ENCODE measurements around the gene DNAL1.
"Not testable (repeated sequence)": the region's sequence is repeated elsewhere in the genome, so short reads cannot be mapped to it uniquely, and the experiment has no call there.

The DNAL1 gene, protein sequence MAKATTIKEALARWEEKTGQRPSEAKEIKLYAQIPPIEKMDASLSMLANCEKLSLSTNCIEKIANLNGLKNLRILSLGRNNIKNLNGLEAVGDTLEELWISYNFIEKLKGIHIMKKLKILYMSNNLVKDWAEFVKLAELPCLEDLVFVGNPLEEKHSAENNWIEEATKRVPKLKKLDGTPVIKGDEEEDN

DNA sequence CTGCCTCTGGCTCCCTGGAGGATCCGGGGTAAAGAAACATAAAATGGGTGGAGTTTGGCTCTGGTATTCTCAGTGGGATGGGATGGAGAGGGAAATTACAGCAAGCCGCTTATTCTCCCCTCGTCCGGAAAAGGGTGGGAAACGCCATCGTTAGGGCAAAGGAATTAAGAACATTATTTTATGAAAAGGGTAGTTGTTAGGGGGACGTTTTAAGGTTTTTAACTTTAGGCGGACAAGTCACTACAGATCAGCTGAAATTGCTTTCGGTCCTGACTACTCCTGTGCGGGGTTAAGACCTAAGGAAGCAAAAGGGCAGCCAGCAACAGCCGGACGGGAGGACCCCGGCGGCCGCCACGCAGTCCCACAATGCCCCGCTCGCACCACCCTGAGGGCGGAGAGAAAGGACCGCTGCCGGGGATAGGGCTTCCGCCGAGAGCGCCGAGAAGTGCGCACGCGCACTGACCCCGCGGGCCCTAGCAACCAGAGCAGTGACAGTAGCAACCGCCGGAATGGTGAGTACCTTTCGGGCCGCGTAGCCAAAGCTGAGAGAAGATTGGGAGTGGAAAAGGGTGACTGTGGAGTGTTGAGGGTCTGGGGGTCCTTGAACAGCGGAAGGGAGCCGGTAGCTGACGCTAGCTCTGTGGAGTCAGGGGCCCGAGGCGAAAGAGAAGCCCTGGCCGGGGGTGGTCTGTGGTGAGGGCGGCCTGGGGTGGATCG, at the start of gene DNAL1:
DNAL1 (plus strand) TSS at position 456 of the 717 bp plus-strand sequence; CDS start at position 510, 54 bp downstream.
- DNase-seq, result peak; percentile 87

DNA sequence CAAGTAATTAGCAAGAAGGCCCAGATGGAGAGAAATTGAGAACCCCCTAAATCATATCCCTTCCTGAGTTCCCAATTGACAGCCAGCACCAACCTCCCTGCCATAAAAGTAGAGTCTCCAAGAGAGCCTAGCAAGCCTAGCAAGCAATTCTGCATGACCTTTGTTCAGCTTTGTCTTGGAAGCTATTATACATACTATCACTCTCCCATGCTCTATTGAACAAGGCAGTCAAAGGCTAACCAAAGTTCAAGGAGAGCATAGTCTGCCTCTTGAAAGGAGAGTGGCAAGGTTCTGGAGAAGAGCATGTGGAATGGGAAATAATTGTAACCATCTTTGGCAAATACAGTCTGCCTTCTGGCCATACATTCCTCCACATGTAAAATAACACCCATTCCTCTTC, 45.3 kb upstream of the DNAL1 start:
- no peak for DNase-seq

DNA sequence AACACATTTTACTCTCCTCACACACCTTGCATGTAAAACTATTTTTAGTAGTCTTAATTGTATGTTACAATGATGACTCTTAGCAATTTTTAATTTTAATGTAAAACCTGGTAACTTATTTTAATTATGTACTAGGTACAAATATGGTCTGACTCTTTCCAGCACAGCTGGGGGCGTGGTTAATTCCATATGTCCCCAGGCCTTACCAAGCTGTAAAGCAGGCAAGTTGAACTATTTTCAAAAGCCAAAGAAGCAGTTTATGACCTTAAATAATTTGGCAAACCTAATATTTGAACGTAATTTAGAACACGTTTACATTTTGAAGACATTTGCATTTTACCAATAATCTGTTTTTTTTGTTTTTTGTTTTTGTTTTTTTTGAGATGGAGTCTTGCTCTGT, 41.8 kb upstream of the DNAL1 start:
- DNase-seq, result no peak

DNA sequence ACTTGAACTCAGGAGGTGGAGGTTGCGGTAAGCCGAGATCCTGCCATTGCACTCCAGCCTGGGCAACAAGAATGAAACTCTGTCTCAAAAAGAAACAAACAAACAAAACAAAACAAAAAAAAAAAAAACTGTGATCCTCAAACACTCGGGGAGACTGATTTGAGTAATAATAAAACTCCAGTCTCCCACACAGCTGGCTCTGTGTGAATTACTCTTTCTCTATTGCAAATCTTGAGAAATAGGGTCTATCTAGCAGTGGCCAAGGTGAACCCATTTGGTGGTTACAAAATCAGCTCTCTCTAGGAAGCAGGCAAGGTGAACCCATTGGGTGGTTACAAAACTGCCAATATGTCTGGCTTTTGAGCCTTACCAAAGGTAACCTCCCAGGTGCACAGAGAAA, 38.5 kb upstream of the DNAL1 start:
- no peak for DNase-seq

DNA sequence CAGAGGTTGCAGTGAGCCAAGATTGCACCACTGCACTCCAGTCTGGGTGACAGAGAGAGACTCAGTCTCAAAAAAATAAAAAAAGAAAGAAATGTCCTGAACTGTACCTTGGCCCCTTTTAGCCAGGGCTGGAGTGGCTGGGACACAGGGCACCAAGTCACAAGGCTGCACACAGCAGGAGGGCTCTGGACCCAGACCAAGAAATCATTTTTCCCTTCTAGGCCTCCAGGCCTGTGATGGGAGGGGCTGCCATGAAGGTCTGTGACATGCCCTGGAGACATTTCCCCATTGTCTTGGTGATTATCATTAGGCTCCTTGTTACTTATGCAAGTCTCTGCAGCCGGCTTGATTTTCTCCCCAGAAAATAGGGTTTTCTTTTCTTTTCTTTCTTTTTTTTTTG, 37.5 kb upstream of the DNAL1 start:
- DNase-seq, result no peak

DNA sequence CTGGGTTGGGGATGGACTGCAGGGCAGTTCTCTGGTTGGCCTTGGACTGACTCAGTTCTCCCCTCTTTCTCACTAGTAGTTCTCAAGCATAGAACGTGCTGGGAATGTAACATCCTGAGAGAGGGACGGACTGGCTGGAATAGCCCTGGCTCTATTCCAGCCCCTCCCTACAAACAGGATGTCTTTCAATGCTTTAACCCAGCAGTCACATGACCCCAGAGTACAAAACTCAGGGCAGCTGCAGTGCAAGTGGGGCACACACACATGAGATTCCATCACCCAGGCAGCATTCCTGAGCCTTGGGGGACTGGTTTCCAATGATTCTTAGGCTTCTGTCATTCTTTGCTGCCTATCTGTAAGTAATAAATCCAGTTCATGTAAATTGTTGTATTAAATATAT, 34.1 kb upstream of the DNAL1 start:
- no peak for DNase-seq

DNA sequence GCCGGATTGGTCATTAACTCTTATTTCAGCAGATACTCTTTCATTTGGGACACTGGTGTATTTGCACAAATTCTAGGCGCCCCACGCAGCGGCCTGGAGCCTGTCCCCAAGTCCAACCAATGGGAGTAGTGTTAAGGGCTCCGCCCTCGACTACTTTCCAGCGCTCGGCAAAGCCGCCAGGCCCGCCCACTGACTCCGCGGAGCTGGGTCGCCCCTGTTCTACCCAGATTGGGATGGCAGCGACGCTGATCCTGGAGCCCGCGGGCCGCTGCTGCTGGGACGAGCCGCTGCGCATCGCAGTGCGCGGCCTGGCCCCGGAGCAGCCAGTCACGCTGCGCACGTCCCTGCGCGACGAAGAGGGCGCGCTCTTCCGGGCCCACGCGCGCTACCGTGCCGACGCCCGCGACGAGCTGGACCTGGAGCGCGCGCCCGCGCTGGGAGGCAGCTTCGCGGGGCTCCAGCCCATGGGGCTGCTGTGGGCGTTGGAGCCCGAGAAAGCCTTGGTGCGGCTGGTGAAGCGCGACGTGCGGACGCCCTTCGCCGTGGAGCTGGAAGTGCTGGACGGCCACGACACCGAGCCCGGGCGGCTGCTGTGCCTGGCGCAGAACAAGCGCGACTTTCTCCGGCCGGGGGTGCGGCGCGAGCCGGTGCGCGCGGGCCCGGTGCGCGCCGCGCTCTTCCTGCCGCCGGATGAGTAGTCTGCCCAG, 32.3 kb upstream of the DNAL1 start, which contains the start of gene ACOT6:
ACOT6 (plus strand) TSS at position 179 of the 707 bp plus-strand sequence; CDS start at position 234, 55 bp downstream.
- DNase-seq, result peak; percentile 66

DNA sequence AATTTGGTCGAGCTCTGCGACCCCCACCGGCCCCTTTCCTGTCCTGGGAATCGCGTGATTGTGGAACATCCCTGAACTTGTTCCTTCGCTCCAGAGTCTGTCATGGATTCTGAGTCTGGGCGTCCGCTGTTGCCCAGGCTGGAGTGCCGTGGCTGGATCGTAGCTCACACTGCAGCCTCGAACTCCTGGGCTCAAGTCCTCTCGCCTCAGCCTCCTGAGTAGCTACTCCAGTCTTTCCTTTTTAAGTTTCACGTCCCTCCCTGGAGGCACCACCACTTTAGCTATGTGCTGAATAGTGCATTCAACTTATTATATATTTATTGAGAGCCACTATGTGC, 31.8 kb upstream of the DNAL1 start:
- no peak for DNase-seq

DNA sequence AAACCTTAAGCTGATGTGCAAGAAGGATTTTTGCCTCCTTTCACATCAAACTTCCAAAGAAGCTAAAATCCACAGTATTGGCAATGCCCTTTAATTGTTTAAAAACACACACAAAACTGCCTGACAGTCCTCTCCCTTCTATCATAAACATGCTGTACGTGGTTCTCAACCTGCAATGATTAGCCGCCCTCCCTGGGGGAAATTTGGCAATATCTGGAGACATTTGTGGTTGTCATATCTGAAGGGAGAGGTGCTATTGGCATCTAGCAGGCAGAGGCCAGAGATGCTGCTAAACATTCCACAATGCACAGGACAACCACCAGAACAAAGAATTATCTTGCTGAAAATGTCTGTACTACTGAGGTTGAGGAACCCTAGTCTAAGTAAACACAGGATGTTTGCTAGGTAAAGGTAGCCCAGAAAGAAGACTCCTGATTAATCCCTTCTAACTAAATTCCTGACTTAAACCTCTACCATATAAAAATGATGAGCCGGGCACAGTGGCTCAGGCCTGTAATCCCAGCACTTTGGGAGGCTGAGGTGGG, 31.3 kb upstream of the DNAL1 start:
- no peak for DNase-seq

DNA sequence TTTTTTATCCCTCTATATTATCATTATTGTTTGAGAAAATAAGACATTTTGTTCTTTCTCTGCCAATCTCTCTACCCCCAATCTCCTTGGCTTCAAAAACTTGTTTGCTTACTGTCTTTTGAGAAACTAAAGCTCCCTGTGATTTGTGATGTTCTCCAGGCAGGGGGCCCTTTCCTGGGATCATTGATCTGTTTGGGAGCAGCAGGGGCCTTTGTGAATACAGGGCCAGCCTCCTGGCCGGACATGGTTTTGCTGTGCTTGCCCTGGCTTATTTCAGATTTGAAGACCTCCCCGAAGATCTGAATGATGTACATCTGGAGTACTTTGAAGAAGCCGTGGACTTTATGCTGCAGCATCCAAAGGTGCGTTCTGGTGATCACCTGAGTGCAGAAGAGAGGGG, 28.0 kb upstream of the DNAL1 start:
- no peak for DNase-seq

DNA sequence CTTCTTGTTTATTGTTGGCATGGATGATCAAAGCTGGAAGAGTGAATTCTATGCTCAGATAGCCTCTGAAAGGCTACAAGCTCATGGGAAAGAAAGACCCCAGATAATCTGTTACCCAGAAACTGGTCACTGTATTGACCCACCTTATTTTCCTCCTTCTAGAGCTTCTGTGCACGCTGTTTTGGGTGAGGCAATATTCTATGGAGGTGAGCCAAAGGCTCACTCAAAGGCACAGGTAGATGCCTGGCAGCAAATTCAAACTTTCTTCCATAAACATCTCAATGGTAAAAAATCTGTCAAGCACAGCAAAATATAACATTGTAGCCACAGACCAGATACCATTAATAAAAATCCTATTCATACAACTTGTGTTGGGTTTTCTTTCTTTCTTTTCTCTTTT, 25.3 kb upstream of the DNAL1 start:
- no peak for DNase-seq

DNA sequence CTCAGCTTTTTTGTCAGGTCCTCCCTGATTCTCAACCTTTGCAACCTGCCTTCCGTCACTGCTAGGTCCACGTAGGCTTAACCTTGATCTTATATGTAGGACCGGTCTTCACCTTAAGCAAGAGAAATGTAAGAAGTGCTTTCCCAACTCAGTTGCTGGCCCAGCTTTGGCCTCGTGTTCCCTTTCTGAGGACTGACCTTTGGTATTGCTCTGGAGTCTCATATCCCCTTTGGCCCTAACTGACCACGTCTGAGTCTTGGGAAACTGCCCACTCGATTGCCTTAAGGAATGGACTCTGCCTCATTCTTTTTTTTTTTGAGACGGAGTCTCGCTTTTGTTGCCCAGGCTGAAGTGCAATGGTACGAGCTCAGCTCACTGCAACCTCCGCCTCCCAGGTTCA, 24.5 kb upstream of the DNAL1 start:
- no peak for DNase-seq

DNA sequence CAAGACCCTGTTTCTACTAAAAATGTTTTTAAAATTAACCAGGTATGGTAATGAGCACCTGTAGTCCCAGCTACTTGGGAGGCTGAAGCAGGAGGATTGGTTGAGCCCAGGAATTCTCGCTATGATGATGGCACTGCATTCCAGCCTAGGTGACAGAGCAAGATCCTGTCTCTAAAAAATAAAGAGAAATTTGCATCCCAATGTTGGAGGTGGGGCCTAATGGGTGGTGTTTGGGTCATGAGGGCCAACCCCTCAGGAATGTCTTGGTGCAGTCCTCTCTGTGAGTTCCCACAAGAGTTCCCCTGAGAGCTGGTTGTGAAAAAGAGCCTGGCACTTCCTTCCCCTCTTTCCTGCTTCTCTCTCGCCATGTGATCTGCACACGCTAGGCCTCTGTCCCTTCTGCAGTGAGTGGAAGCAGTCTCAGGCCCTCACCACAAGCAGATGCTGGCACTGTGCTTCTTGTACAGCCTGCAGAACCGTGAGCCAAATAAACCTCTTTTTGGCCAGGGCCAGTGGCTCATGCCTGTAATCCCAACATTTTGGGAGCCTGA, 21.2 kb upstream of the DNAL1 start:
- DNase-seq, result no peak

DNA sequence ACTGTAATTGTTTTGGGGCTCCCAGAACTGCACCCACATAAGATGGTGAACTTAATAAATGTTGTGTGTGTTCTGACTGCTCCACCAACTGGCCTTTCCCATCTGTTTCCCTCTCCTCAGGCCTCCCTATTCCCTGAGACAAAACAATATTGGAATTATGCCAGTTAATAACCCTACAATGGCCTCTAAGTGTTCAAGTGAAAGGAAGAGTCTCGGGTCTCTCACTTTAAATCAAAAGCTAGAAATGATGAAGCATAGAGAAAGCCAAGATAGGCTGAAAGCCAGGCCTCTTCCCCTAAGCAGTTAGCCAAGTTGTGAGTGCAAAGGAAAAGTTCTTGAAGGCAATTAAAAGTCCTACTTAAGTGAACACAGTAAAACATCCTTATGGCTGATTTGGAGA, 19.1 kb upstream of the DNAL1 start:
- no peak for DNase-seq

DNA sequence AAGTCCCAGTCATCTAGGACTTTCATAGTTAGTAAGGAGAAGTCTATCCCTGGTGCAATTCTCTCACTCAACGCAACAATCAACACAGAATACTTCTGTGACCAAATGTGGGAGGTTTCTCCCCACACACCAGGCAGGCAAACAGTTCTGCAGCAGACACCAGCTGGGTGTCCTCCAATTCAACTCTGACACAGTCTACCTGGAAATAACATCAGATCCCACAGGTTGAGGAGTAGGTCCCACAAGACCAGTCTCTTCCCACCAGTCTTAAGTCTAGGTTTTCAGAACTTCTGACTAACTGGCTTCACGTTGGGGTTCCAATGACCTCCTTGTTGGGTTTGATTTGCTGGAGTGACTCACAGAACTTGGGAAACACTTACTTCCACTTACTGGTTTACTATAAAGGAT, 17.6 kb upstream of the DNAL1 start:
- DNase-seq, result peak; percentile 52

DNA sequence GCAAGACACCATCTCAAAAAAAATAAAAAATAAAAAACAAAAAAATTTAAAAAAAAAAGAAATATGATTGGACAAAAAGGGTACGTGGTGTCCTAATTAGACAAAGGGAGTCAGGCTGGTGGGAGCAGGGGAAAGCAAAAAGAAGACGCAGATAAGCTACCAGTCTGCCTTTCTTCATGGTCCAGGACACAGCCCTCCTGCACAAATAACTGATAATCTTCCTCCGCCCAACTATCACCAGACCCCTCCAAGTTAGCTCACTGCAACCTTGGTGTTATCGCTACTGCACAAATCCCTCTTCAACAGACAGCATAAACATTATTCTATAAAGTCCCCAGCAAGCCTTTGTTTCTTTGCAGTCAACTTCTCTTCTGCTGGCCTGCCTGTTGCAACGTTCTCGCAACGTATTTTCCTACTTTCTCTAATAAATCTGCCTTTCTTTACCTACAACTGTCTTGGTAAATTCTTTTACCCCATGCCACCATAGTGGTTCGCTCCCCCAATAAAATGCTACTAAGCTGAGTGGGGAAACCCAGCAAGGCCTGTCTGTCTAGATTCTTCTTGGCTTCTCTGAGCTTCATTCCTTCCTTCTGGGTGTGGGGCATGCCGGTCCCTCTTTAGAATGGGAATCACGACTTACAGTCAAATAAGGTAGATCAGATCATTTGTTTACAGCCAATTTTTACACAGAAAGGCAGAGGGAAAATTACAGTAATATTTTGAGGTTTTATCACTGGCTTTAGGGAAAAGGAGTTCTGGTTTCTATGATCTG, 14.6 kb upstream of the DNAL1 start:
- no peak for DNase-seq

DNA sequence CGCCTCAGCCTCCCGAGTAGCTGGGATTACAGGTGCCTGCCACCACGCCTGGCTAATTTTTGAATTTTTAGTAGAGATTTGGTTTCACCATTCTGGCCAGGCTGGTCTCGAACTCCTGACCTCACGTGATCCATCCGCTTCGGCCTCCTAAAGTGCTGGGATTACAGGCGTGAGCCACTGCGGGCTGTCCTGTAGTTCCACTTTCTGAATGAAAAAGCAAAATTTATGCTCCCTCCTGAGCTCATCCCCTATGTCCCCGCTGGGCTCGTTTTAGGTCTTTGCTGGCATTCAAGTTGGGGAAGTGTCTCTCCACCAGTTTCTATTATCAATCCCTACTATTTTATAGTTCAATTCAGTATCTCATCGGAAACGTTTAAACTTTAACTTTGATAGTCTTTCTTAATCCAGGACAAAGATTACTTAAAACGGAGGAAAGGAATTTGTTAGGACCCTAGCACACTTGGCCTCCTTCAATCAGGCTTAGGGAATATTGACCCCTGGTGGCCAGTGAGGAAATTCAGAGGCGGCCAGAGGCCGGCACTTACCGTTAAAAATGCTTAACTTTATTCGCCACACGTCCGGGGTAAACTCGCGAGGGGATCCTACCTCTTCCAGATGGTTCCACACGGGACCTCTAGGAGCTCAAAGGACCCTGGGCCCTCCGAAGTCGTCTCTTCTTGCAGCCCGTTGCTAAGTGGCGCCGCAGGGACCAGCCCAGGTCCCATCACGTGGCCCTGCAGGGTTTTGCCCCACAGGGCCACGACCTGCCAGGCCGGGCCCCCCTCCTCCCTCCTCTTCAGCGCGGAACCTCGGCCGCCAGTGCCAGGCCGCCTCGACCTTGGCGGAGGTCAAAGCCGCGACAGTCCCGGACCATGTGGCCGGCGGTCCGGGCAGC, 11.4 kb upstream of the DNAL1 start:
- peak; percentile 81 for DNase-seq

DNA sequence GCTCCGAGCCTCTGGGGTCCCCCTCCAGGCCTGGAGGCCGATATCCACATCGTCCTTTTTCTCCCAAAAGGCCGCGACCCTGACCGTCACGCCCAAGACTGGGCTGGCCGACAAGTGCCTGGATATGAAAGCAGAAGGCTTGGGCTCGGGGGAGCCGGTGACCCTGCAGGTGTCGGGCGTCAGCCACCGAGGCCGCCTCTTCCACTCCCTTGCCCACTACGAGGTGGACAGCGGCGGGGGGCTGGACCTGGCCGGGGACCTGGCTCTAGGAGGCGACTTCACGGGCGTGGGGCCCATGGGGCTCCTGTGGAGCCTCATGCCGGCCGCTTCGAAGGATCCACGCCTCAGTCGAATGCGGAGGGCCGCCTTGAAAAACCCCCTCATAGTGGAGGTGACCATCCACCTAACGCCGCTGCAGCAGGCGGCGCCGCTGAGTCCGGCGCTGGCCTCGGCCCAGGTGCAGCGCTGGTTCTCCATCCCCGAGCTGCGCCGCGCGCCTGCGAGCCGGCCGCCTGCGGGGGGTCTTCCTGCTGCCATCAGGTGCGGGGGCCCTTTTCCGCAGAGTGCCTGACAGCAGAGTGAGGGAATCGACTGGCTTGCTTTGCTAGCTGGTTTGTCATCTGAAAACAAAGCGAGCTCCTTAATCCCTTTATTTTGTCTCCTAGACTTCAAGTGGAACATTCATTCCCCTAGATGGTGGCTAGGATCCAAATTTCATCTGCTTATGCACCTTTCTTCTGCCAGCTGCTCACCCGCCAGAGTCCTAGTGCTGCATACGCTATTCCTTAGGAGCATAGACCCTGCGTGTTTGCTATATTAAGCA, 10.6 kb upstream of the DNAL1 start:
- DNase-seq, result no peak

DNA sequence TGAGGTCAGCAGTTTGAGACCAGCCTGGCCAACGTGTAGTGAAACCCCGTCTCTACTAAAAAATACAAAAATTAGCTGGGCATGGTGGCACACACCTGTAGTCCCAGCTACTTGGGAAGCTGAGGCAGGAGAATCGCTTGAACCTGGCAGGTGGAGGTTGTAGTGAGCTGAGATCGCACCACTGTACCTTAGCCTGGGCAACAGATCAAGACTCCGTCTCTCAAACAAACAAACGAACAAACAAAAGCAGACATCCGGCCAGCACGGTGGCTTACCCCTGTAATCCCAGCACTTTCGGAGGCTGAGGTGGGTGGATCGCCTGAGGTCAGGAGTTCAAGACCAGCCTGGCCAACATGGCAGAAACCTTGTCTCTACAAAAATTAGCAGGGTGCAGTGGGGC, 8.4 kb upstream of the DNAL1 start:
- DNase-seq, result not testable (repeated sequence)

DNA sequence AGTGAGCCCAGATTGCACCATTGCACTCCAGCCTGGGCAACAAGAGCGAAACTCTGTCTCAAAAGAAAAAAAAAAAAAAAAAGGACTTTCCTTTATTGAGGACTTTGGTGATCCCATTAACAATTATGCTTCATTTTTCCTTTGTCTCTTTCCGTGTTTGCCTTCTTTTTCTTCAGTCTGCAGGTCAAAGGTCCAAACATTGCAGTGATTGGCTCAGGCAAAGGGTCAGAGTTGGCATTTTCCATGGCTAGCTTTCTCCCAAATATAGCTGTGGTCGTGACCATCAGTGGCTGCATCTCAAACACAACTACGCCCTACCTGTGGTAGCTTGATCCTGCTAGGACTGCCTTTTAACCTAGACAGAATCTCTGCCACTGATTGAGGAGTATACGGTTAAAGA, 7.0 kb upstream of the DNAL1 start:
- DNase-seq, result no peak
